ENCODE results near the gene VCY1B.
"Not testable (repeated sequence)": the region's sequence is repeated elsewhere in the genome, so short reads cannot be mapped to it uniquely, and the experiment has no call there.

- not testable (repeated sequence) for TF ChIP-seq POLR2A (IDR thresholded peaks at IDR 0.05; ENCODE audit: low read depth, low read length); TAF1 (IDR thresholded peaks at IDR 0.05; ENCODE audit: borderline replicate concordance, low read depth, low read length)
These were observed 25.6 kb upstream of the VCY1B start for GRCh38 chrY:14030395-14030794.

All from GM12892 (cell line).